ENCODE data around the gene GPC5.

GRCh38 chr13:92661406-92661805, 1263.0 kb downstream of the GPC5 start:
- TF ChIP-seq RAD21 (IDR thresholded peaks at IDR 0.05; ENCODE audit: low read depth) (no peak), ZBTB7A (IDR thresholded peaks at IDR 0.05; ENCODE audit: low read depth) (no peak), CEBPB (IDR thresholded peaks at IDR 0.05) (no peak), TAF1 (IDR thresholded peaks at IDR 0.05; ENCODE audit: low read depth) (no peak), EP300 (IDR thresholded peaks at IDR 0.05; ENCODE audit: borderline replicate concordance) (no peak), CREB1 (IDR thresholded peaks at IDR 0.05; ENCODE audit: low read depth) (no peak), TEAD4 (IDR thresholded peaks at IDR 0.05) (no peak), REST (IDR thresholded peaks at IDR 0.05; ENCODE audit: low read depth) (no peak), YY1 (IDR thresholded peaks at IDR 0.05; ENCODE audit: low read depth) (no peak), TCF12 (IDR thresholded peaks at IDR 0.05; ENCODE audit: low read depth) (no peak), NFIC (IDR thresholded peaks at IDR 0.05) (no peak), EGR1 (IDR thresholded peaks at IDR 0.05) (no peak)
